ENCODE results near the gene TOR3A. TPM values are rescaled to one million over a fixed set of nuclear protein-coding genes. Genes with fewer than 3 reads are reported as not detected.

Gene TOR3A
- total and polyA plus RNA-seq, 2 of the 13 experiments (the other 11 are each of a cell fraction or from before 2014, with no cell fraction given), result 14.7 to 28.4 TPM

- FAIRE-seq, result no peak
- no peaks in the 10 kb centered on the region for H3K27me3 ChIP-seq (ENCODE audit: control insufficient read depth in 1 of 2, insufficient read depth in 2 of 2, low read length in 2 of 2)
- no peak overlapping the region for H3K4me3 ChIP-seq (replicated peaks in 1 of 3; ENCODE audit: insufficient read depth in 1 of 3, low read depth in 2 of 3, low read length in 3 of 3)
- intact Hi-C loops (cut with micrococcal nuclease; ENCODE audit: unreplicated experiment), result loop anchor here (5.0 kb wide), 1 partner anchor 48 kb away; no protein-coding TSS in a partner anchor
- ChIA-PET CTCF (ENCODE audit: low intra/inter-chr PET ratio, low total read pairs) (no interaction called here), POLR2A (no interaction called here)
- no peak for ATAC-seq
- no peaks in the 10 kb centered on the region for H3K9me3 ChIP-seq (ENCODE audit: low read length)
- WGBS (ENCODE audit: low lambda C conversion rate), result 91% methylated on average over 1 of the region's 1 CpG
- DNase-seq (ENCODE audit: low spot score), result no peak
- no peaks in the 10 kb centered on the region for H3K79me2 ChIP-seq (ENCODE audit: insufficient read depth, low read length)
- no peak overlapping the region for H3K9ac ChIP-seq (ENCODE audit: insufficient read depth, low read depth, low read length)
- H3K27ac ChIP-seq (ENCODE audit: extremely low read length, insufficient read depth, low read length), result no peak overlapping the region
- no peak overlapping the region for H3K4me2 ChIP-seq (ENCODE audit: low read depth, low read length)
- H3K36me3 ChIP-seq (replicated peaks in 1 of 2; ENCODE audit: control insufficient read depth in 1 of 2, insufficient read depth in 2 of 2, low read length in 2 of 2), result peaks cover 5 to 32% of the 10 kb centered on the region in 2 experiments; a peak in 4 of 5 replicates
- H3K4me1 ChIP-seq (ENCODE audit: insufficient read depth, low read length), result peaks cover 9% of the 10 kb centered on the region
- TF ChIP-seq ZNF207 (IDR thresholded peaks at IDR 0.05; ENCODE audit: borderline replicate concordance) (no peak), ZNF331 (CRISPR knock-in tag; IDR thresholded peaks at IDR 0.05) (no peak), ZNF670 (CRISPR knock-in tag; IDR thresholded peaks at IDR 0.05; ENCODE audit: borderline replicate concordance) (no peak)
- TF ChIP-seq, protein P1, sequence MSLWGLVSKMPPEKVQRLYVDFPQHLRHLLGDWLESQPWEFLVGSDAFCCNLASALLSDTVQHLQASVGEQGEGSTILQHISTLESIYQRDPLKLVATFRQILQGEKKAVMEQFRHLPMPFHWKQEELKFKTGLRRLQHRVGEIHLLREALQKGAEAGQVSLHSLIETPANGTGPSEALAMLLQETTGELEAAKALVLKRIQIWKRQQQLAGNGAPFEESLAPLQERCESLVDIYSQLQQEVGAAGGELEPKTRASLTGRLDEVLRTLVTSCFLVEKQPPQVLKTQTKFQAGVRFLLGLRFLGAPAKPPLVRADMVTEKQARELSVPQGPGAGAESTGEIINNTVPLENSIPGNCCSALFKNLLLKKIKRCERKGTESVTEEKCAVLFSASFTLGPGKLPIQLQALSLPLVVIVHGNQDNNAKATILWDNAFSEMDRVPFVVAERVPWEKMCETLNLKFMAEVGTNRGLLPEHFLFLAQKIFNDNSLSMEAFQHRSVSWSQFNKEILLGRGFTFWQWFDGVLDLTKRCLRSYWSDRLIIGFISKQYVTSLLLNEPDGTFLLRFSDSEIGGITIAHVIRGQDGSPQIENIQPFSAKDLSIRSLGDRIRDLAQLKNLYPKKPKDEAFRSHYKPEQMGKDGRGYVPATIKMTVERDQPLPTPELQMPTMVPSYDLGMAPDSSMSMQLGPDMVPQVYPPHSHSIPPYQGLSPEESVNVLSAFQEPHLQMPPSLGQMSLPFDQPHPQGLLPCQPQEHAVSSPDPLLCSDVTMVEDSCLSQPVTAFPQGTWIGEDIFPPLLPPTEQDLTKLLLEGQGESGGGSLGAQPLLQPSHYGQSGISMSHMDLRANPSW (CRISPR knock-in tag; IDR thresholded peaks at IDR 0.05; ENCODE audit: borderline replicate concordance), result no peak
- TF ChIP-seq, protein P2, sequence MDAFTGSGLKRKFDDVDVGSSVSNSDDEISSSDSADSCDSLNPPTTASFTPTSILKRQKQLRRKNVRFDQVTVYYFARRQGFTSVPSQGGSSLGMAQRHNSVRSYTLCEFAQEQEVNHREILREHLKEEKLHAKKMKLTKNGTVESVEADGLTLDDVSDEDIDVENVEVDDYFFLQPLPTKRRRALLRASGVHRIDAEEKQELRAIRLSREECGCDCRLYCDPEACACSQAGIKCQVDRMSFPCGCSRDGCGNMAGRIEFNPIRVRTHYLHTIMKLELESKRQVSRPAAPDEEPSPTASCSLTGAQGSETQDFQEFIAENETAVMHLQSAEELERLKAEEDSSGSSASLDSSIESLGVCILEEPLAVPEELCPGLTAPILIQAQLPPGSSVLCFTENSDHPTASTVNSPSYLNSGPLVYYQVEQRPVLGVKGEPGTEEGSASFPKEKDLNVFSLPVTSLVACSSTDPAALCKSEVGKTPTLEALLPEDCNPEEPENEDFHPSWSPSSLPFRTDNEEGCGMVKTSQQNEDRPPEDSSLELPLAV (CRISPR knock-in tag; conservative IDR thresholded peaks at IDR 0.05; ENCODE audit: low read depth), result no peak
- TF ChIP-seq, protein P3, sequence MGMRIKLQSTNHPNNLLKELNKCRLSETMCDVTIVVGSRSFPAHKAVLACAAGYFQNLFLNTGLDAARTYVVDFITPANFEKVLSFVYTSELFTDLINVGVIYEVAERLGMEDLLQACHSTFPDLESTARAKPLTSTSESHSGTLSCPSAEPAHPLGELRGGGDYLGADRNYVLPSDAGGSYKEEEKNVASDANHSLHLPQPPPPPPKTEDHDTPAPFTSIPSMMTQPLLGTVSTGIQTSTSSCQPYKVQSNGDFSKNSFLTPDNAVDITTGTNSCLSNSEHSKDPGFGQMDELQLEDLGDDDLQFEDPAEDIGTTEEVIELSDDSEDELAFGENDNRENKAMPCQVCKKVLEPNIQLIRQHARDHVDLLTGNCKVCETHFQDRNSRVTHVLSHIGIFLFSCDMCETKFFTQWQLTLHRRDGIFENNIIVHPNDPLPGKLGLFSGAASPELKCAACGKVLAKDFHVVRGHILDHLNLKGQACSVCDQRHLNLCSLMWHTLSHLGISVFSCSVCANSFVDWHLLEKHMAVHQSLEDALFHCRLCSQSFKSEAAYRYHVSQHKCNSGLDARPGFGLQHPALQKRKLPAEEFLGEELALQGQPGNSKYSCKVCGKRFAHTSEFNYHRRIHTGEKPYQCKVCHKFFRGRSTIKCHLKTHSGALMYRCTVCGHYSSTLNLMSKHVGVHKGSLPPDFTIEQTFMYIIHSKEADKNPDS (CRISPR knock-in tag; IDR thresholded peaks at IDR 0.05), result no peak
- in situ Hi-C loops (cut with HindIII; ENCODE audit: extremely low pct_ligation_motif_present, low pct_unique_long_range_greater_than_20kb), result loop anchor here (5.0 to 10.0 kb wide), 2 partner anchors 72 to 170 kb away; partner anchors contain the start of gene SOAT1
- no TSS peak for BruUV-seq (replicated peaks)
- H4K20me1 ChIP-seq (ENCODE audit: insufficient read depth, low read length), result no peaks in the 10 kb centered on the region
- no peak overlapping the region for H2AFZ ChIP-seq (ENCODE audit: low read length)
Measured at GRCh38 chr1:179124873-179125272, 43.0 kb downstream of the TOR3A start.

All from HepG2 (cell line).